Esophagus (tissue), 2 donors: ENCODE results near the gene BST2. TPM values are rescaled to one million over a fixed set of nuclear protein-coding genes. Genes with fewer than 3 reads are reported as not detected.

Experiments used
- polyA plus RNA-seq, 2 donors: library from polyadenylated mRNA; stranded (reverse); fragments of 200-250 nt; gene quantifications; one replicate each; pipeline ENCODE4 v1.2.3, GENCODE V29; 2013
- donor health status: healthy with polysubstance abuse.
- donor health status: Bipolar disorder and iron deficiency.

The BST2 gene
- polyA plus RNA-seq, 2 donors, result 8.5 to 17.6 TPM

Other genes with a start within 250 kb of the BST2 start
- gene USE1, start 190.3 kb downstream of the BST2 start, polyA plus RNA-seq, result 10 to 100 TPM; 32.8 to 37.7 TPM
- 10 to 100 TPM in 1 of 2 donors, 1 to 10 TPM in 1; 7.9 to 12.7 TPM for gene OCEL1, start 179.4 kb downstream of the BST2 start, polyA plus RNA-seq
- 10 to 100 TPM; 33.3 to 45.5 TPM for gene NR2F6, start 159.7 kb downstream of the BST2 start, polyA plus RNA-seq
- 1 to 10 TPM; 1.5 to 2.9 TPM for gene USHBP1, start 140.9 kb downstream of the BST2 start, polyA plus RNA-seq
- gene BABAM1, start 138.2 kb downstream of the BST2 start, polyA plus RNA-seq, result 10 to 100 TPM; 39.1 to 52.7 TPM
- gene ANKLE1, start 123.7 kb downstream of the BST2 start, polyA plus RNA-seq, result under 1 TPM; 0.22 to 0.45 TPM
- gene ABHD8, start 102.2 kb downstream of the BST2 start, polyA plus RNA-seq, result 1 to 10 TPM; 3.4 to 4.5 TPM
- gene MRPL34, start 99.8 kb downstream of the BST2 start, polyA plus RNA-seq, result 100 to 1,000 TPM in 1 of 2 donors, 10 to 100 TPM in 1; 72.1 to 102 TPM
- gene DDA1, start 96.1 kb downstream of the BST2 start, polyA plus RNA-seq, result 10 to 100 TPM; 40.3 to 41.4 TPM
- gene ANO8, start 70.8 kb downstream of the BST2 start, polyA plus RNA-seq, result 10 to 100 TPM in 1 of 2 donors, 1 to 10 TPM in 1; 9.7 to 28.0 TPM
- 10 to 100 TPM; 13.5 to 20.2 TPM for gene GTPBP3, start 68.1 kb downstream of the BST2 start, polyA plus RNA-seq
- gene PLVAP, start 28.3 kb downstream of the BST2 start, polyA plus RNA-seq, result 10 to 100 TPM; 29.5 to 30.7 TPM
- gene CCDC194, start 11.4 kb downstream of the BST2 start, polyA plus RNA-seq, result not detected
- 10 to 100 TPM; 64.2 to 66.8 TPM for gene MVB12A, start 14.4 kb upstream of the BST2 start, polyA plus RNA-seq
- gene TMEM221, start 43.0 kb upstream of the BST2 start, polyA plus RNA-seq, result under 1 TPM; 0.13 to 0.20 TPM
- gene NXNL1, start 55.3 kb upstream of the BST2 start, polyA plus RNA-seq, result not detected
- gene SLC27A1, start 64.9 kb upstream of the BST2 start, polyA plus RNA-seq, result 1 to 10 TPM; 5.4 to 8.7 TPM
- 100 to 1,000 TPM in 1 of 2 donors, 10 to 100 TPM in 1; 90.6 to 119 TPM for gene PGLS, start 106.0 kb upstream of the BST2 start, polyA plus RNA-seq
- 10 to 100 TPM; 23.6 to 24.8 TPM for gene COLGALT1, start 150.0 kb upstream of the BST2 start, polyA plus RNA-seq